Thyroid gland (tissue), 4 donors: Measurements from ENCODE around the gene NDEL1. TPM values are rescaled to one million over a fixed set of nuclear protein-coding genes. Genes with fewer than 3 reads are reported as not detected.

ENCODE experiments used
- DNase-seq, 2 donors: peaks; one replicate each; pipeline ENCODE4 v3.0.0-alpha.2; 2019
- H3K27ac ChIP-seq, 3 donors: fragments of 200-600 bp; sonication (generic); 1 replicate in 2 of 3; 2 replicates in 1 of 3; pipeline ENCODE4 v1.5.1; 2016 to 2019; ENCODE audit warnings: mild to moderate bottlenecking in 1 of 3, moderate library complexity in 1 of 3
- H3K27me3 ChIP-seq: fragments of 200-600 bp; sonication (generic); one replicate; pipeline ENCODE4 v1.5.1; 2019
- H3K36me3 ChIP-seq, 2 donors: fragments of 200-600 bp; sonication (generic); one replicate each; pipeline ENCODE4 v1.5.1; 2016 to 2019
- H3K4me1 ChIP-seq, 2 donors: fragments of 200-600 bp; sonication (generic); one replicate each; pipeline ENCODE4 v1.5.1; 2017 to 2019
- H3K4me3 ChIP-seq, 3 donors: fragments of 200-600 bp; sonication (generic); replicated peaks in 1 of 3; 1 replicate in 2 of 3; 2 replicates in 1 of 3; pipeline ENCODE4 v1.5.1; 2016; ENCODE audit warnings: mild to moderate bottlenecking in 1 of 3
- H3K9me3 ChIP-seq: fragments of 200-600 bp; sonication (generic); one replicate; pipeline ENCODE4 v1.5.1; 2017
- POLR2A ChIP-seq, 2 donors: fragments of 450-650 bp; IDR thresholded peaks; one replicate each; pipeline ENCODE4 v1.6.1; 2017; ENCODE audit warnings: antibody characterized with exemption in 2 of 2, mild to moderate bottlenecking in 2 of 2, moderate library complexity in 1 of 2
- WGBS, 2 donors: methylation state at CpG; one replicate each; pipeline ENCODE4 v1.1.5; 2017; 5-methylcytosine and 5-hydroxymethylcytosine counted together
- intact Hi-C: fragments of 100-400 bp; cut with DNase I; formaldehyde crosslinking; loops from one replicate; pipeline ENCODE4 v1.15.1; 2023
- small RNA-seq: library from RNA; depleted of rRNA; stranded (forward); fragments of <200 nt; gene quantifications from one replicate; pipeline ENCODE3, GENCODE V24; 2016
- total RNA-seq, 4 donors: library from RNA; depleted of rRNA; stranded (reverse); fragments of >200 nt; gene quantifications; one replicate each; pipeline ENCODE4 v1.2.3, GENCODE V29; 2016
- TF ChIP-seq, protein P1 (sequence below), 6 experiments: fragments of 200-600 bp in 3 of 6; fragments of 450-650 bp in 3 of 6; sonication (generic) in 3 of 6; IDR thresholded peaks; one replicate each; pipeline ENCODE4 v1.5.1; 2016 to 2019; ENCODE audit warnings: antibody characterized with exemption in 6 of 6, mild to moderate bottlenecking in 2 of 6, inconsistent platforms in 1 of 6, moderate library complexity in 1 of 6

The NDEL1 gene
- total RNA-seq, 4 donors from 2014 or later: 56.0 to 77.7 (median 59.5) TPM

DNA sequence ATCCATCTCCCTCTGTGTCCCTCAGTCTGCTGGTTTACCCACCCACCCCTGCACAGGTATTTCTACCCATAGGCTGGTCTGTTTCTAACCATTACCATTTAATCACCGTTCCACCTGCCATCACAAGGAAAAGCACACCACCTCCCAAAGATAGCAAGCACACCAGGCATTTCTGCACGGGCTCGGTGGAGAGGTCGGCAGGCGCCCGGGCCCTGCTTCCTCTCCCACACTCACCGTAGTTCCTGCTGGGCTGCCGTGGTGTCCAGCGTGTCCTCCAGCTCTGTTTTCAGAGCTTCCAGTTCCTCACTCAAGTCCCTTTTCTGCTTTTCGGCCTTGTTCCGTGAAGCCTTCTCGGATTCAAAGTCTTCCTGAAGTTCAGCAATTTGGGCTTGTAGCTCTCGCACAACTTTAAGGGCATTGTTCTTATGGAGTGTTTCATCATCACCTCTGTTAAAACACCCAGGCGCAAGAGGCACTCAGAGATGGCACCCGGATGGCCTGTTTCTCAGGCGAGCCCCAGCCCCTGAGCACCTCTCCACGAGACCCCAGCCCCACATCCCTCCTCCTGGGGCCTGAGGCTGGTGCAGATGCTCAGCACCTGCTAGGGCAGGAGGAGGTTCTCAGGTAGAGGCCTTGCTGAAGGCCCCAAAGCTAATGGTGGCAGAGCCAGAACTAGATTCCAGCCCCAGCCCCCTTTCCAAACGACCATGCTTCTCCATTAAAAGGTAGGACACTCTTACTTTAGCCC is 69.0 kb downstream of the NDEL1 start:
- Histone ChIP-seq H3K4me3 (no peak overlapping the region), H3K9me3 (no peaks in the 10 kb centered on the region), H3K27me3 (no peaks in the 10 kb centered on the region), H3K4me1 (no peaks in the 10 kb centered on the region), H3K27ac (peak overlapping the region in 1 of 3 donors; percentile 39), H3K36me3 (peaks cover 17 to 29% of the 10 kb centered on the region in 2 donors)
- intact Hi-C loops: no loop called here
- TF ChIP-seq, protein P1, sequence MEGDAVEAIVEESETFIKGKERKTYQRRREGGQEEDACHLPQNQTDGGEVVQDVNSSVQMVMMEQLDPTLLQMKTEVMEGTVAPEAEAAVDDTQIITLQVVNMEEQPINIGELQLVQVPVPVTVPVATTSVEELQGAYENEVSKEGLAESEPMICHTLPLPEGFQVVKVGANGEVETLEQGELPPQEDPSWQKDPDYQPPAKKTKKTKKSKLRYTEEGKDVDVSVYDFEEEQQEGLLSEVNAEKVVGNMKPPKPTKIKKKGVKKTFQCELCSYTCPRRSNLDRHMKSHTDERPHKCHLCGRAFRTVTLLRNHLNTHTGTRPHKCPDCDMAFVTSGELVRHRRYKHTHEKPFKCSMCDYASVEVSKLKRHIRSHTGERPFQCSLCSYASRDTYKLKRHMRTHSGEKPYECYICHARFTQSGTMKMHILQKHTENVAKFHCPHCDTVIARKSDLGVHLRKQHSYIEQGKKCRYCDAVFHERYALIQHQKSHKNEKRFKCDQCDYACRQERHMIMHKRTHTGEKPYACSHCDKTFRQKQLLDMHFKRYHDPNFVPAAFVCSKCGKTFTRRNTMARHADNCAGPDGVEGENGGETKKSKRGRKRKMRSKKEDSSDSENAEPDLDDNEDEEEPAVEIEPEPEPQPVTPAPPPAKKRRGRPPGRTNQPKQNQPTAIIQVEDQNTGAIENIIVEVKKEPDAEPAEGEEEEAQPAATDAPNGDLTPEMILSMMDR (IDR thresholded peaks at IDR 0.05): no peak
- no peak for TF ChIP-seq POLR2A (IDR thresholded peaks at IDR 0.05)
- no peak for DNase-seq
- WGBS, 2 donors: 94 to 95% methylated on average over 18 of the region's 18 CpGs

- TF ChIP-seq POLR2A (IDR thresholded peaks at IDR 0.05): no peak
- TF ChIP-seq, protein P1 (IDR thresholded peaks at IDR 0.05): no peak
- WGBS, 2 donors: 90% methylated on average over 14 of the region's 14 CpGs
- Histone ChIP-seq H3K36me3 (peaks cover 10 to 22% of the 10 kb centered on the region in 2 donors), H3K4me3 (no peak overlapping the region), H3K27me3 (no peaks in the 10 kb centered on the region), H3K27ac (no peak overlapping the region), H3K9me3 (no peaks in the 10 kb centered on the region), H3K4me1 (no peaks in the 10 kb centered on the region)
- intact Hi-C loops: no loop called here
- DNase-seq: no peak
Observed at GRCh38 chr17:8506145-8506544, 70.5 kb downstream of the NDEL1 start.

GRCh38 chr17:8514801-8515200 is 79.1 kb downstream of the NDEL1 start:
- intact Hi-C loops: no loop called here
- TF ChIP-seq POLR2A (IDR thresholded peaks at IDR 0.05): no peak
- TF ChIP-seq, protein P1 (IDR thresholded peaks at IDR 0.05): no peak
- DNase-seq: no peak
- Histone ChIP-seq H3K4me3 (no peak overlapping the region), H3K27ac (no peak overlapping the region), H3K9me3 (no peaks in the 10 kb centered on the region), H3K36me3 (peaks cover 8 to 21% of the 10 kb centered on the region in 2 donors), H3K4me1 (no peaks in the 10 kb centered on the region), H3K27me3 (no peaks in the 10 kb centered on the region)
- whole genome bisulfite sequencing, 2 donors: 95 to 96% methylated on average over 11 of the region's 11 CpGs

Small RNAs within 50 kb of the gene (small RNA-seq; reads per million reads assigned to genes)
- not detected for gene RNU7-43P

Other genes with a start within 250 kb of the NDEL1 start
- 10 to 100 TPM in 3 of 4 donors, 1 to 10 TPM in 1; 7.7 to 17.0 (median 15.5) TPM for gene BORCS6, start 245.7 kb upstream of the NDEL1 start, total RNA-seq
- gene AURKB, start 225.3 kb upstream of the NDEL1 start, total RNA-seq: 1 to 10 TPM in 1 of 4 donors, not detected in 3; 6.0 TPM
- gene CTC1, start 187.8 kb upstream of the NDEL1 start, total RNA-seq: 10 to 100 TPM; 19.2 to 40.3 (median 21.2) TPM
- gene PFAS, start 186.6 kb upstream of the NDEL1 start, total RNA-seq: 10 to 100 TPM; 14.8 to 39.5 (median 18.3) TPM
- gene RANGRF, start 147.2 kb upstream of the NDEL1 start, total RNA-seq: 10 to 100 TPM; 18.9 to 30.2 (median 22.4) TPM
- gene SLC25A35, start 140.5 kb upstream of the NDEL1 start, total RNA-seq: 10 to 100 TPM in 1 of 4 donors, 1 to 10 TPM in 3; 2.9 to 12.7 (median 5.9) TPM
- 1 to 10 TPM; 4.3 to 9.8 (median 6.8) TPM for gene ARHGEF15, start 125.6 kb upstream of the NDEL1 start, total RNA-seq
- gene ODF4, start 96.0 kb upstream of the NDEL1 start, total RNA-seq: not detected
- gene RPL26, start 52.7 kb upstream of the NDEL1 start, total RNA-seq: 1,000 to 10,000 TPM; 2,728 to 5,465 (median 3,162) TPM
- not detected for gene RNF222, start 38.1 kb upstream of the NDEL1 start, total RNA-seq
- 10 to 100 TPM; 40.8 to 72.2 (median 44.2) TPM for gene MYH10, start 194.8 kb downstream of the NDEL1 start, total RNA-seq